H1 (cell line): ENCODE results near the gene TASOR2. TPM values are rescaled to one million over a fixed set of nuclear protein-coding genes. Genes with fewer than 3 reads are reported as not detected.

Source experiments
- CTCF ChIA-PET: fragments of 300-600 bp; sonication (Branson Sonifier 250); formaldehyde crosslinking; loops from one replicate; lab custom pipeline; 2021; ENCODE audit not compliant: partially characterized antibody; lab: Charles Lee
- POLR2A ChIA-PET: fragments of 300-600 bp; sonication (Branson Sonifier 250); formaldehyde crosslinking; loops from one replicate; lab custom pipeline; 2021; ENCODE audit warnings: inconsistent platforms; ENCODE audit not compliant: partially characterized antibody; lab: Charles Lee
- DNase-seq, 2 experiments: peaks; one replicate each; pipeline versions ENCODE4 v3.0.0 to v3.0.0-alpha.2; 2010 to 2022; ENCODE audit warnings: low spot score in 2 of 2, low read depth in 1 of 2, mixed read lengths in 1 of 2
- FAIRE-seq: peaks from 2 replicates; lab custom pipeline; 2011; peaks lifted over from hg19 to GRCh38; lab: Jason Lieb, UNC
- H2AFZ ChIP-seq: 2 replicates; pipeline ENCODE4 v1.8.1; 2012; ENCODE audit warnings: low read length, inconsistent platforms
- H2AK5ac ChIP-seq: 2 replicates; pipeline ENCODE4 v1.6.1; 2013; ENCODE audit warnings: low read depth, low read length
- H2BK120ac ChIP-seq: replicated peaks from 2 replicates; pipeline ENCODE3; 2013; ENCODE audit warnings: low read depth, low read length, inconsistent platforms
- H2BK12ac ChIP-seq: 2 replicates; pipeline ENCODE4 v1.6.1; 2013; ENCODE audit warnings: low read depth, low read length
- H2BK15ac ChIP-seq: 2 replicates; pipeline ENCODE4 v1.6.1; 2013; ENCODE audit warnings: low read length
- H2BK20ac ChIP-seq: 2 replicates; pipeline ENCODE4 v1.6.1; 2013; ENCODE audit warnings: low read length
- H2BK5ac ChIP-seq: 2 replicates; pipeline ENCODE4 v1.6.1; 2013; ENCODE audit warnings: low read depth, low read length
- H3K14ac ChIP-seq: 2 replicates; pipeline ENCODE4 v1.6.1; 2013; ENCODE audit warnings: inconsistent platforms; ENCODE audit not compliant: insufficient read length
- H3K18ac ChIP-seq: 2 replicates; pipeline ENCODE4 v1.6.1; 2013; ENCODE audit warnings: low read length; ENCODE audit errors: extremely low read depth
- H3K23ac ChIP-seq: 2 replicates; pipeline ENCODE4 v1.6.1; 2013; ENCODE audit warnings: inconsistent platforms; ENCODE audit not compliant: insufficient read length
- H3K23me2 ChIP-seq: 2 replicates; pipeline ENCODE4 v1.6.1; 2013; ENCODE audit warnings: low read depth, low read length
- H3K27ac ChIP-seq: 2 replicates; pipeline ENCODE4 v1.6.1; 2011; ENCODE audit warnings: low read depth, low read length, inconsistent platforms
- H3K27me3 ChIP-seq, 4 experiments: replicated peaks in 1 of 4; 1 replicate in 1 of 4; 2 replicates in 3 of 4; pipeline versions ENCODE4 v1.6.1 to v1.8.1; 2011 to 2013; ENCODE audit warnings: low read length in 3 of 4, mild to moderate bottlenecking in 3 of 4, inconsistent platforms in 2 of 4, mixed read lengths in 2 of 4, moderate library complexity in 1 of 4; ENCODE audit not compliant: control insufficient read depth in 3 of 4, insufficient read depth in 3 of 4; ENCODE audit errors: extremely low read depth in 1 of 4
- H3K36me3 ChIP-seq, 4 experiments: 2 replicates each; pipeline versions ENCODE4 v1.6.1 to v1.8.1; 2011 to 2013; ENCODE audit warnings: mild to moderate bottlenecking in 4 of 4, low read length in 3 of 4, moderate library complexity in 2 of 4, control low read depth in 1 of 4, inconsistent platforms in 1 of 4; ENCODE audit not compliant: insufficient read depth in 4 of 4, control insufficient read depth in 2 of 4
- H3K4ac ChIP-seq: replicated peaks from 2 replicates; pipeline ENCODE3; 2013; ENCODE audit warnings: low read length, low read depth, mixed read lengths, inconsistent platforms; ENCODE audit not compliant: insufficient read length
- H3K4me1 ChIP-seq, 4 experiments: replicated peaks in 1 of 4; 1 replicate in 1 of 4; 2 replicates in 3 of 4; pipeline versions ENCODE4 v1.6.1 to v1.8.1; 2011 to 2013; ENCODE audit warnings: low read length in 3 of 4, inconsistent platforms in 2 of 4, mixed read lengths in 1 of 4; ENCODE audit not compliant: insufficient read depth in 4 of 4, control insufficient read depth in 3 of 4
- H3K4me2 ChIP-seq, 2 experiments: 2 replicates each; pipeline versions ENCODE4 v1.6.1 to v1.8.1; 2011 to 2013; ENCODE audit warnings: low read depth in 2 of 2, low read length in 2 of 2, control low read depth in 1 of 2, inconsistent platforms in 1 of 2, mild to moderate bottlenecking in 1 of 2; ENCODE audit not compliant: insufficient read depth in 1 of 2
- H3K4me3 ChIP-seq, 4 experiments: fragments of 200-600, 300-600 bp in 1 of 4; sonication (generic), shearing (Covaris generic), sonication (Bioruptor Twin) in 1 of 4; 2 replicates each; pipeline versions ENCODE4 v1.5.1 to v1.8.1; 2011 to 2016; ENCODE audit warnings: low read length in 4 of 4, low read depth in 3 of 4, control low read depth in 2 of 4, inconsistent platforms in 2 of 4, mild to moderate bottlenecking in 2 of 4, mixed read lengths in 1 of 4, moderate library complexity in 1 of 4; ENCODE audit not compliant: insufficient read depth in 2 of 4; ENCODE audit errors: extremely low read depth in 1 of 4
- H3K56ac ChIP-seq: replicated peaks from 2 replicates; pipeline ENCODE3; 2013; ENCODE audit warnings: low read depth, mild to moderate bottlenecking, mixed read lengths, low read length, inconsistent platforms; ENCODE audit not compliant: insufficient read length
- H3K79me1 ChIP-seq: 2 replicates; pipeline ENCODE4 v1.6.1; 2013; ENCODE audit warnings: low read depth, low read length, control low read depth
- H3K79me2 ChIP-seq, 2 experiments: 2 replicates each; pipeline versions ENCODE4 v1.6.1 to v1.8.1; 2012 to 2013; ENCODE audit warnings: low read length in 2 of 2, mild to moderate bottlenecking in 2 of 2, inconsistent platforms in 1 of 2; ENCODE audit not compliant: insufficient read depth in 2 of 2, control insufficient read depth in 1 of 2
- H3K9ac ChIP-seq, 4 experiments: replicated peaks in 1 of 4; 1 replicate in 1 of 4; 2 replicates in 3 of 4; pipeline versions ENCODE4 v1.6.1 to v1.8.1; 2011 to 2013; ENCODE audit warnings: low read depth in 3 of 4, low read length in 3 of 4, control low read depth in 2 of 4, mild to moderate bottlenecking in 2 of 4, moderate library complexity in 2 of 4, inconsistent platforms in 1 of 4; ENCODE audit errors: extremely low read depth in 1 of 4
- H3K9me3 ChIP-seq, 2 experiments: 2 replicates each; pipeline versions ENCODE4 v1.6.1 to v1.8.1; 2012 to 2013; ENCODE audit warnings: mild to moderate bottlenecking in 2 of 2, moderate library complexity in 2 of 2, control low read depth in 1 of 2, inconsistent platforms in 1 of 2, low read depth in 1 of 2, low read length in 1 of 2, mixed read lengths in 1 of 2; ENCODE audit not compliant: insufficient read depth in 2 of 2
- H4K20me1 ChIP-seq, 2 experiments: replicated peaks in 1 of 2; 2 replicates each; pipeline versions ENCODE3 to v1.8.1; 2011 to 2013; ENCODE audit warnings: inconsistent platforms in 2 of 2, low read length in 2 of 2, mild to moderate bottlenecking in 1 of 2; ENCODE audit not compliant: insufficient read depth in 2 of 2, control insufficient read depth in 1 of 2
- H4K5ac ChIP-seq: 2 replicates; pipeline ENCODE4 v1.6.1; 2013; ENCODE audit warnings: low read length, low read depth, mixed read lengths, inconsistent platforms; ENCODE audit not compliant: insufficient read length
- H4K8ac ChIP-seq: 2 replicates; pipeline ENCODE4 v1.8.0; 2013; ENCODE audit warnings: mild to moderate bottlenecking, moderate library complexity, low read length, inconsistent platforms; ENCODE audit not compliant: insufficient read depth; ENCODE audit errors: extremely low read depth
- H4K91ac ChIP-seq: replicated peaks from 2 replicates; pipeline ENCODE3; 2013; ENCODE audit warnings: low read length, mixed read lengths, inconsistent platforms; ENCODE audit not compliant: insufficient read length
- BACH1 ChIP-seq: IDR thresholded peaks from 2 replicates; pipeline ENCODE4 v1.6.1; 2012; ENCODE audit warnings: low read length, improper control_type of control experiment
- BRCA1 ChIP-seq: IDR thresholded peaks from 2 replicates; pipeline ENCODE4 v1.6.1; 2012; ENCODE audit warnings: low read depth, low read length, improper control_type of control experiment
- GABPA ChIP-seq: IDR thresholded peaks from 2 replicates; pipeline ENCODE4 v1.6.1; 2011; ENCODE audit warnings: mild to moderate bottlenecking, low read length, moderate library complexity, borderline replicate concordance; ENCODE audit not compliant: insufficient read depth
- KDM1A ChIP-seq: fragments of 200-600, 300-600 bp; sonication (generic); IDR thresholded peaks from 2 replicates; pipeline ENCODE4 v1.7.1; 2016; ENCODE audit warnings: mild to moderate bottlenecking, low read length, borderline replicate concordance
- SIN3A ChIP-seq, 2 experiments: IDR thresholded peaks in 1 of 2; conservative IDR thresholded peaks in 1 of 2; 2 replicates each; pipeline ENCODE4 v1.6.1; 2011 to 2012; ENCODE audit warnings: low read length in 2 of 2, improper control_type of control experiment in 1 of 2, low read depth in 1 of 2, mild to moderate bottlenecking in 1 of 2
- TAF1 ChIP-seq: IDR thresholded peaks from 2 replicates; pipeline ENCODE4 v1.6.1; 2011; ENCODE audit warnings: mild to moderate bottlenecking, low read depth, low read length
- WGBS, 2 experiments: shearing (Covaris generic) in 1 of 2; methylation state at CpG; one replicate each; pipeline versions ENCODE4 v1.1.6 to v1.1.7; 2013 to 2015; ENCODE audit warnings: low lambda C conversion rate in 2 of 2, mixed read lengths in 2 of 2, inconsistent platforms in 1 of 2, low coverage in 1 of 2, missing lambda C conversion rate in 1 of 2; ENCODE audit not compliant: insufficient replicate concordance in 2 of 2, insufficient coverage in 1 of 2, insufficient read length in 1 of 2; ENCODE audit errors: extremely low coverage in 1 of 2, missing lambda C conversion rate in 1 of 2; 5-methylcytosine and 5-hydroxymethylcytosine counted together
- polyA plus RNA-seq, 7 experiments: library from polyadenylated mRNA; depleted of rRNA in 3 of 7; stranded (reverse) in 5 of 7; unstranded in 2 of 7; fragments of >200 nt in 5 of 7; fragments of 200-250 nt in 2 of 7; gene quantifications; 1 replicate in 5 of 7; 2 replicates in 1 of 7; 4 replicates in 1 of 7; pipeline versions ENCODE4 v1.2.1 to v1.2.3, GENCODE V29; 2011 to 2013; ENCODE audit warnings: missing spikeins in 2 of 7, mixed read lengths in 2 of 7
- total RNA-seq: library from RNA; stranded (reverse); fragmentation: NEBNext Ultra II Directional; extraction: Animal tissue kit (Norgen Biotek cat#: 25700); gene quantifications from 2 replicates; pipeline ENCODE4 v1.2.1, GENCODE V29; 2021

Gene TASOR2
- total and polyA plus RNA-seq, 2 of the 8 experiments (the other 6 are each of a cell fraction or from before 2014, with no cell fraction given): 13.1 to 74.9 TPM

GRCh38 chr10:5640036-5640435 lies 44.6 kb upstream of the TASOR2 start:
- H3K27ac ChIP-seq: no peak overlapping the region
- no peak overlapping the region for H3K4ac ChIP-seq
- no peak overlapping the region for H2BK12ac ChIP-seq
- no peak overlapping the region for H2AFZ ChIP-seq
- no peak overlapping the region for H2BK120ac ChIP-seq
- H3K27me3 ChIP-seq: no peaks in the 10 kb centered on the region
- H3K4me3 ChIP-seq: no peak overlapping the region
- H3K4me1 ChIP-seq: no peaks in the 10 kb centered on the region
- no peak overlapping the region for H2AK5ac ChIP-seq
- 90% methylated on average over 12 of the region's 12 CpGs; no CpG with 5 or more reads in 1 of the 2 experiments for WGBS, 2 experiments
- peaks cover 0 to 24% (median 11%) of the 10 kb centered on the region in 4 experiments; a peak in 5 of 8 replicates for H3K36me3 ChIP-seq
- H4K5ac ChIP-seq: no peak overlapping the region
- no peak overlapping the region for H3K56ac ChIP-seq
- TF ChIP-seq BACH1 (no peak), TAF1 (no peak), BRCA1 (no peak), SIN3A (conservative IDR thresholded peaks at IDR 0.05 in 1 of 2, IDR thresholded peaks at IDR 0.05 in 1 of 2; ENCODE audit: low read depth in 1 of 2, low read length in 2 of 2) (no peak), KDM1A (no peak), GABPA (no peak)
- H4K91ac ChIP-seq: no peak overlapping the region
- no peaks in the 10 kb centered on the region for H3K9me3 ChIP-seq
- H2BK5ac ChIP-seq: no peak overlapping the region
- POLR2A ChIA-PET: no interaction called here
- H3K79me2 ChIP-seq: no peaks in the 10 kb centered on the region
- H3K14ac ChIP-seq: no peak overlapping the region
- no peak overlapping the region; the same call in 1 of the 2 replicates for H4K8ac ChIP-seq
- H3K18ac ChIP-seq: no peak overlapping the region
- FAIRE-seq (no peak), DNase-seq (no peak)
- CTCF ChIA-PET: interaction anchor here (1.5 to 5.2 kb wide), 2 partner anchors 10 to 12 kb away, joined by 3 to 41 read pairs; no protein-coding TSS in a partner anchor
- no peaks in the 10 kb centered on the region for H4K20me1 ChIP-seq
- H3K9ac ChIP-seq: no peak overlapping the region
- no peak overlapping the region for H2BK15ac ChIP-seq
- no peak overlapping the region for H2BK20ac ChIP-seq
- no peak overlapping the region for H3K4me2 ChIP-seq
- no peaks in the 10 kb centered on the region for H3K23me2 ChIP-seq
- H3K23ac ChIP-seq: no peak overlapping the region
- H3K79me1 ChIP-seq: no peaks in the 10 kb centered on the region
